Islet of Langerhans (tissue), 1 donor: Measurements from ENCODE around the gene NKIRAS2.

Experiments
- FAIRE-seq: peaks from one replicate; lab custom pipeline; 2011; peaks lifted over from hg19 to GRCh38; lab: Jason Lieb, UNC

The NKIRAS2 gene

GRCh38 chr17:42056635-42057034 is 36.7 kb downstream of the NKIRAS2 start:
- FAIRE-seq = no peak

GRCh38 chr17:42058063-42058462 is 38.2 kb downstream of the NKIRAS2 start:
- no peak for FAIRE-seq

- no peak for FAIRE-seq
Observed at GRCh38 chr17:42059815-42060214, 39.9 kb downstream of the NKIRAS2 start.

- FAIRE-seq = no peak
Observed at GRCh38 chr17:42060231-42060630, 40.3 kb downstream of the NKIRAS2 start.

- FAIRE-seq = no peak
Observed at GRCh38 chr17:42061646-42062487, 42.0 kb downstream of the NKIRAS2 start.

GRCh38 chr17:42062681-42063080 is 42.8 kb downstream of the NKIRAS2 start:
- no peak for FAIRE-seq

- FAIRE-seq = no peak
Observed at GRCh38 chr17:42065201-42065600, 45.3 kb downstream of the NKIRAS2 start.

- no peak for FAIRE-seq
Observed at GRCh38 chr17:42067371-42068091, 47.6 kb downstream of the NKIRAS2 start.

- FAIRE-seq = no peak
Observed at GRCh38 chr17:42068979-42069378, 49.1 kb downstream of the NKIRAS2 start.

- FAIRE-seq = no peak
Observed at GRCh38 chr17:42071810-42072209, 51.9 kb downstream of the NKIRAS2 start.

- FAIRE-seq = no peak
Observed at GRCh38 chr17:42072323-42073187, 52.7 kb downstream of the NKIRAS2 start.
